PC-3 (cell line): ENCODE measurements around the gene DDIAS. TPM values are rescaled to one million over a fixed set of nuclear protein-coding genes. Genes with fewer than 3 reads are reported as not detected.

Source experiments
- ATAC-seq: fragments of 200-7000 bp; cut with Tn5 transposase; 2 replicates; pipeline ENCODE4 v1.9.1; 2020; ENCODE audit warnings: mild to moderate bottlenecking, moderate library complexity
- BruUV-seq: library from RNA; stranded (reverse); fragments of 400-500 nt; replicated peaks from 2 replicates; lab custom pipeline; 2021; lab: Mats Ljungman, UMichigan
- CTCF ChIA-PET: fragments of 300-600 bp; sonication (Branson Sonifier 250); formaldehyde crosslinking; loops from one replicate; lab custom pipeline; 2022; ENCODE audit warnings: antibody characterized with exemption; lab: Charles Lee
- POLR2A ChIA-PET: fragments of 300-600 bp; sonication (Branson Sonifier 250); formaldehyde crosslinking; loops from one replicate; lab custom pipeline; 2022; ENCODE audit warnings: antibody characterized with exemption; ENCODE audit not compliant: unreplicated experiment; lab: Charles Lee
- DNase-seq: peaks from one replicate; pipeline ENCODE4 v3.0.0-alpha.2; 2015
- H2AFZ ChIP-seq: fragments of 300-600 bp; sonication (generic); 2 replicates; pipeline ENCODE4 v1.6.0; 2016; ENCODE audit warnings: antibody characterized with exemption, low read length
- H3F3A ChIP-seq: fragments of 300-600 bp; sonication (generic); one replicate; pipeline ENCODE4 v1.6.0; 2017; ENCODE audit warnings: antibody characterized with exemption, low read length, control low read depth, mild to moderate bottlenecking; ENCODE audit not compliant: unreplicated experiment
- H3K27ac ChIP-seq: fragments of 300-600 bp; sonication (generic); 2 replicates; pipeline ENCODE4 v1.5.1; 2016; ENCODE audit warnings: mild to moderate bottlenecking, low read length
- H3K27me3 ChIP-seq: fragments of 300-600 bp; sonication (generic); 2 replicates; pipeline ENCODE4 v1.6.1; 2016; ENCODE audit warnings: low read length, mixed read lengths
- H3K36me3 ChIP-seq: fragments of 300-600 bp; sonication (generic); 2 replicates; pipeline ENCODE4 v1.6.1; 2016; ENCODE audit warnings: low read depth, mixed run types, low read length, mixed read lengths
- H3K4me1 ChIP-seq: fragments of 300-600 bp; sonication (generic); 2 replicates; pipeline ENCODE4 v1.5.1; 2016; ENCODE audit warnings: low read length; ENCODE audit not compliant: insufficient read depth
- H3K4me2 ChIP-seq: fragments of 300-600 bp; sonication (generic); 2 replicates; pipeline ENCODE4 v1.6.0; 2016; ENCODE audit warnings: low read length
- H3K4me3 ChIP-seq: fragments of 300-600 bp; sonication (generic); 2 replicates; pipeline ENCODE4 v1.5.1; 2016; ENCODE audit warnings: mild to moderate bottlenecking, low read length, mixed read lengths
- H3K79me2 ChIP-seq: fragments of 300-600 bp; sonication (generic); 2 replicates; pipeline ENCODE4 v1.6.1; 2017; ENCODE audit warnings: low read length, mixed read lengths
- H3K9ac ChIP-seq: fragments of 300-600 bp; sonication (generic); 2 replicates; pipeline ENCODE4 v1.6.0; 2016; ENCODE audit warnings: mild to moderate bottlenecking, low read length
- H3K9me2 ChIP-seq: fragments of 300-600 bp; sonication (generic); replicated peaks from 2 replicates; pipeline ENCODE4 v1.6.1; 2016; ENCODE audit warnings: mixed run types, low read length, mixed read lengths
- H3K9me3 ChIP-seq: fragments of 300-600 bp; sonication (generic); 2 replicates; pipeline ENCODE4 v1.6.1; 2016; ENCODE audit warnings: low read length, mixed read lengths
- H4K20me1 ChIP-seq: fragments of 300-600 bp; sonication (generic); 2 replicates; pipeline ENCODE4 v1.6.1; 2016; ENCODE audit warnings: low read length, mixed read lengths
- EZH2 ChIP-seq: fragments of 300-600 bp; sonication (generic); IDR thresholded peaks from one replicate; pipeline ENCODE4 v1.6.1; 2017; ENCODE audit warnings: antibody characterized with exemption, mild to moderate bottlenecking, low read length; ENCODE audit not compliant: unreplicated experiment
- EZH2phosphoT487 ChIP-seq: fragments of 300-600 bp; sonication (generic); IDR thresholded peaks from 2 replicates; pipeline ENCODE4 v1.6.1; 2018; ENCODE audit warnings: mild to moderate bottlenecking, antibody characterized with exemption, low read length, borderline replicate concordance
- intact Hi-C: fragments of 100-400 bp; cut with micrococcal nuclease; formaldehyde crosslinking; loops from 2 replicates; pipeline ENCODE4 v1.9.0; 2023
- total RNA-seq: library from RNA; depleted of rRNA; stranded (reverse); fragments of >200 nt; gene quantifications from 2 replicates; pipeline ENCODE4 v1.2.3, GENCODE V29; 2014
- TF ChIP-seq, protein P1 (sequence below): fragments of 300-600 bp; sonication (generic); conservative IDR thresholded peaks from 2 replicates; pipeline ENCODE4 v1.5.1; 2017; ENCODE audit warnings: antibody characterized with exemption, low read depth, mild to moderate bottlenecking, low read length

DDIAS gene
- total RNA-seq, 1 experiment from 2014 or later = 24.9 TPM

- no peak overlapping the region for H3K4me2 ChIP-seq
- ATAC-seq = no peak
- TF ChIP-seq, protein P1, sequence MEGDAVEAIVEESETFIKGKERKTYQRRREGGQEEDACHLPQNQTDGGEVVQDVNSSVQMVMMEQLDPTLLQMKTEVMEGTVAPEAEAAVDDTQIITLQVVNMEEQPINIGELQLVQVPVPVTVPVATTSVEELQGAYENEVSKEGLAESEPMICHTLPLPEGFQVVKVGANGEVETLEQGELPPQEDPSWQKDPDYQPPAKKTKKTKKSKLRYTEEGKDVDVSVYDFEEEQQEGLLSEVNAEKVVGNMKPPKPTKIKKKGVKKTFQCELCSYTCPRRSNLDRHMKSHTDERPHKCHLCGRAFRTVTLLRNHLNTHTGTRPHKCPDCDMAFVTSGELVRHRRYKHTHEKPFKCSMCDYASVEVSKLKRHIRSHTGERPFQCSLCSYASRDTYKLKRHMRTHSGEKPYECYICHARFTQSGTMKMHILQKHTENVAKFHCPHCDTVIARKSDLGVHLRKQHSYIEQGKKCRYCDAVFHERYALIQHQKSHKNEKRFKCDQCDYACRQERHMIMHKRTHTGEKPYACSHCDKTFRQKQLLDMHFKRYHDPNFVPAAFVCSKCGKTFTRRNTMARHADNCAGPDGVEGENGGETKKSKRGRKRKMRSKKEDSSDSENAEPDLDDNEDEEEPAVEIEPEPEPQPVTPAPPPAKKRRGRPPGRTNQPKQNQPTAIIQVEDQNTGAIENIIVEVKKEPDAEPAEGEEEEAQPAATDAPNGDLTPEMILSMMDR = no peak
- TF ChIP-seq EZH2phosphoT487 = no peak
- no peak for TF ChIP-seq EZH2
- H3K9me2 ChIP-seq = no peaks in the 10 kb centered on the region
- H2AFZ ChIP-seq = no peak overlapping the region
- no peaks in the 10 kb centered on the region for H3K27me3 ChIP-seq
- H3K9me3 ChIP-seq = no peaks in the 10 kb centered on the region
- peaks cover 37% of the 10 kb centered on the region for H3K36me3 ChIP-seq
- H3F3A ChIP-seq = no peaks in the 10 kb centered on the region
- no peaks in the 10 kb centered on the region for H3K4me1 ChIP-seq
- no TSS peak for BruUV-seq
- ChIA-PET CTCF (no interaction called here), POLR2A (no interaction called here)
- H3K9ac ChIP-seq = no peak overlapping the region
- no peak for DNase-seq
- intact Hi-C loops = loop anchor here (5.0 kb wide), 2 partner anchors 143 to 212 kb away; partner anchors contain the start of gene RAB30
- H4K20me1 ChIP-seq = no peaks in the 10 kb centered on the region
- H3K27ac ChIP-seq = no peak overlapping the region
- H3K4me3 ChIP-seq = no peak overlapping the region
- H3K79me2 ChIP-seq = no peaks in the 10 kb centered on the region
These were observed 27.6 kb downstream of the DDIAS start for GRCh38 chr11:82929121-82929520.

DNA sequence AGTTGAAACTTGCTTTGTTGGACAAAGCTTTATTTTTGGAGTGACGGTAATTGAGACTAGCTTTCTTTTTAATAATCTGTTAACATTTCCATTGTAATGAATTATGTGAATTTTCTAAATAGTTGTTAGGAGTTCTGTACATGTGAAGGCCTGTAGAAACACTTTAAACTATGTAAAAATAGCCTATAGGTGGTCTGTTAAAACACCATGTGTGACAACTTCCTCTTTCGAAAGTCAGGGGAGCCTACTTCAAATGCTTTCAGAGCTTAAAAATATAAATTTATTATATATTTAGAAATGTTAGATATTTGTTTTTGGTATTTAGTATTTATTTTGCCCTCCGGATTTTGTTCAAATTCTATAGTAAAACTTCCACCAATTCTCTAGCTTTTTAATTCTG, 28.7 kb downstream of the DDIAS start:
- H3K9me3 ChIP-seq = no peaks in the 10 kb centered on the region
- no peak overlapping the region for H2AFZ ChIP-seq
- POLR2A ChIA-PET = interaction anchor here (0.6 to 0.7 kb wide), 2 partner anchors 32 to 106 kb away, joined by 3 read pairs; no protein-coding TSS in a partner anchor
- CTCF ChIA-PET = interaction anchor here (0.5 kb wide), 1 partner anchor 17 kb away, joined by 3 read pairs; no protein-coding TSS in a partner anchor
- H3F3A ChIP-seq = no peaks in the 10 kb centered on the region
- H3K79me2 ChIP-seq = no peaks in the 10 kb centered on the region
- TF ChIP-seq, protein P1 = no peak
- TF ChIP-seq EZH2phosphoT487 = no peak
- no peak for TF ChIP-seq EZH2
- BruUV-seq = no TSS peak
- no peak overlapping the region for H3K27ac ChIP-seq
- DNase-seq (no peak), ATAC-seq (no peak)
- no peaks in the 10 kb centered on the region for H3K27me3 ChIP-seq
- H3K4me2 ChIP-seq = no peak overlapping the region
- no peak overlapping the region for H3K9ac ChIP-seq
- H3K4me1 ChIP-seq = no peaks in the 10 kb centered on the region
- no peaks in the 10 kb centered on the region for H3K9me2 ChIP-seq
- intact Hi-C loops = no loop called here
- H3K36me3 ChIP-seq = peaks cover 46% of the 10 kb centered on the region
- H4K20me1 ChIP-seq = no peaks in the 10 kb centered on the region
- no peak overlapping the region for H3K4me3 ChIP-seq

GRCh38 chr11:82930734-82931133, 29.2 kb downstream of the DDIAS start:
- TF ChIP-seq, protein P1 = no peak
- no peak for TF ChIP-seq EZH2
- TF ChIP-seq EZH2phosphoT487 = no peak
- ATAC-seq (no peak), DNase-seq (no peak)
- no peak overlapping the region for H2AFZ ChIP-seq
- no peak overlapping the region for H3K27ac ChIP-seq
- POLR2A ChIA-PET = interaction anchor here (0.6 kb wide), 2 partner anchors 31 to 140 kb away, joined by 3 to 15 read pairs; no protein-coding TSS in a partner anchor
- H3K4me3 ChIP-seq = no peak overlapping the region
- no peaks in the 10 kb centered on the region for H4K20me1 ChIP-seq
- H3K9me2 ChIP-seq = no peaks in the 10 kb centered on the region
- H3K9ac ChIP-seq = no peak overlapping the region
- no peaks in the 10 kb centered on the region for H3K79me2 ChIP-seq
- no peak overlapping the region for H3K4me2 ChIP-seq
- H3F3A ChIP-seq = no peaks in the 10 kb centered on the region
- no peaks in the 10 kb centered on the region for H3K27me3 ChIP-seq
- intact Hi-C loops = no loop called here
- CTCF ChIA-PET = no interaction called here
- no peaks in the 10 kb centered on the region for H3K9me3 ChIP-seq
- peaks cover 48% of the 10 kb centered on the region for H3K36me3 ChIP-seq
- no TSS peak for BruUV-seq
- H3K4me1 ChIP-seq = peaks cover under 1% of the 10 kb centered on the region
